8988T (cell line): ENCODE data around the gene IGSF3.

ENCODE experiments used
- DNase-seq: peaks from one replicate; pipeline ENCODE4 v3.0.0; 2011

Gene IGSF3

DNA sequence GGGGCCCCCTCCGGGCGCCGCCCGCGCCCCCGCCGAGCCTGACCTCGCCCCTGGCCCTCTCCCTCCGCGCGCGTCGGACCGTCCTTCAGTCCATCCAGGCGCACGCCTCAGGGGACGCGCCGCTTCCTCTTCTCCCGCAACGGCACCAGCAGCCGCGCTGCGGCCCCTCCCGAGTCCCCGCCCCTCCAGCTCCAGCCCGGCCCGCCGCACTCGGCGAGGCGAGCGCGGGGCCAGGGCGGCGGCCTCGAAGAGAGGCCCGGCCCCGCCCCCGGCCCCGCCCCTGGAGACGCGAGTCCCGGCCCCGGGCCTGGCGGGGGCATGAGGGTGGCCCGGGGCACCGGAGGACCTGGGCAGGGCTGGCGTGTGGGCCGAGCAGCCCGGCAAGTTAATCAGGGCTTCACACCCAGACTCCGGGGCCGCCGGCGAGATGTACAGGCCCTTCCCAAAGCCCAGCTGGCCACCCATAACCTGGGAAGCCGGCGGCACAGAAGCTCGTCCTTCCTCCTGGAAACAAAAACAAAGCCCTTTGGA is at the start of gene IGSF3:
IGSF3 (minus strand) TSS at position 159 of the 531 bp plus-strand sequence. CDS start 1,407 bp downstream, outside the sequence.
- peak; percentile 67 for DNase-seq

DNA sequence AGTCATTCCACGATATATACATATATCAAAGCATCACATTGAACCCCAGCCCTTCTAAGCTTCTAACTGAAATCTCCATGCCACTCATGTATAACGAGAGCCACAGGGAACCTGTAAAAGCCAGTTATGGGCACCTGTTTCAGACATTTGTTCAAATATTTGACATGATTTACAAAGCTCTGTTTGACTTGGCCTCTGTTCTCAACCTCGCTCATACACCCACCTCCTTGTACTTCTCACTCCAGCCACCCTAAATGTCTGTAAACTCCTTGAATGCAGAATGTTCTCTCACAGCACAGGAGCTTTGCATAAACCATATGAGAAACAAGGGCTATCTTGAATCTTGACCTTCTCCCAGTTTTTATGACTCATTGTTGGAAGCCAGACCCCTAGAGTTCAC is 49.8 kb upstream of the IGSF3 start:
- DNase-seq: no peak

GRCh38 chr1:116716391-116716790 is 48.9 kb upstream of the IGSF3 start:
- DNase-seq: no peak

DNA sequence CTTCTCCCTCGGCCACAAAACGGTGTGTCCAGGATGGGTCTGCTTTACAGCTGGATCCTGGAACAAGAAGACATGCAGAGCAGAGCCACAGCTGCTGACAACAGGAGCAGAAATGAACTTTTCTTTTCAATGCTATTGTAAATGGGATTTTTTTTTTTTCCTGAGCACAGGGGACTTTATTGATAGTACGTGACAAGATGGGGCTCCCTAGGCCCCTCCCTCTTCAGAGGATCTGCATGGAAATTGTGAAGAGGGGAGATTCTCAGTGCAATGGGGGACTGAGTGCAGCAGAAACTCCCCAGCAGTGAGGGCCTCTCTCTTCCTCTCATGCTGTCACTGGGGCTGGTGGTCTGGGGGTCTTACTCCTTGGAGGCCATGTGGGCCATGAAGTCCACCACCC is 45.9 kb upstream of the IGSF3 start:
- no peak for DNase-seq

DNA sequence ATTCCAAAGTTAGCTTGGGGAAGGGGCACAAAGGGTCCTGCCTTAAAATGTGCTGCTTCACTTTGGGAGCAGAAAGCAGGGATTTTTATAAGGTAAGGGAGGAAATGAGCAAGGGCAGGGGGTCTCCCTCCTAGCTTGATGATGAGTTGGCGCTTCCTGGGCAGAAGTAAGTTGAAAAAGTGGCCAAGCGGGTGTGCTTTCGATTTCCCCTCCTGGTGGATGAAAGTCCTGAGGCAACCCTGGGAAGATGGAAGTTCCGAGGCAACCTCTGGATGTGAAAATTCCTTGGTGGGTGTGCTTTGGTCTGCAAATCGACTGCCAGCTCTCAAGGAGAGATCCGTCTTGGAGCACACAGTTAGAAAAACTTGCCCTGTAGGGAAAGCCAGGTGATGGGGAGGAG is 45.0 kb upstream of the IGSF3 start:
- DNase-seq: no peak

- DNase-seq: no peak
These were observed 43.8 kb upstream of the IGSF3 start for GRCh38 chr1:116711263-116711840.

DNA sequence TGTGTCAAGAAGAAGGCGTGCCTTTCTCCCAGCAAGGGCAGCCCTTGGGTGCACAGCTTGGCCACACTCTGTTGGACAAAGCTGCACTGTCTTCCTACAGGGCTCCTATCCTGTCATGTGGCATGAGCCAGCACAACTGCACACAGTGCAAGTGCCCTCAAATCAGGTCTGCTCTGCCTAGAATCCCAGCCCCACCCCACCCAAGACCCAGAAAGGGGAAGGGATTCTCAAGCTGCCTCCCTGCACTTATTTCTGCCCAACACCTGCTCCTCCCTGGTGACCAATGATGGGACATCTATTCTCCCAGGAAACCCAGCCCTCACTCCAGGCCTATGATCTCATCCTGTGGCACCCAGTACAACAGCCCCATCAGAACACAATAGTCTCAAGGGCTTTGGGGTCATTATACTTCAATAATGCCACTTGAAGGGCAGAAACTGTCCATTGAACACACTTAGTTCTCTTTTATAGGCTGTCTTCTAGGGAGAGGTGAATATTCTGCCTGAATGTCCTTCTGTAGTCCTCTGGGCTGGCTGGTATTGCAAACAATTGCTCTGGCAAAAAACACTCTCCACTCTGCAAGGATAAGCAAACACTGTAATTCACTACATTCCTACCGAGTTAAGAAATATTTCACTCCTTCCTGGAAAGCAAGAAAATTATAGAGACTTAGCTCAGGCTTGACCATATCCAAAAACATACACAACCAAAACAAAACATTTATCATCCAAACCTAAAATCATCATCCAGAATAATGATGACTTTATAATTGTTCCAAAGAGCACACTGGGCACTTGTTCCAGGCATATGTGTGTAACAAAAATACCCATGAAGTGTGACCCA is 43.1 kb upstream of the IGSF3 start:
- DNase-seq: no peak

DNA sequence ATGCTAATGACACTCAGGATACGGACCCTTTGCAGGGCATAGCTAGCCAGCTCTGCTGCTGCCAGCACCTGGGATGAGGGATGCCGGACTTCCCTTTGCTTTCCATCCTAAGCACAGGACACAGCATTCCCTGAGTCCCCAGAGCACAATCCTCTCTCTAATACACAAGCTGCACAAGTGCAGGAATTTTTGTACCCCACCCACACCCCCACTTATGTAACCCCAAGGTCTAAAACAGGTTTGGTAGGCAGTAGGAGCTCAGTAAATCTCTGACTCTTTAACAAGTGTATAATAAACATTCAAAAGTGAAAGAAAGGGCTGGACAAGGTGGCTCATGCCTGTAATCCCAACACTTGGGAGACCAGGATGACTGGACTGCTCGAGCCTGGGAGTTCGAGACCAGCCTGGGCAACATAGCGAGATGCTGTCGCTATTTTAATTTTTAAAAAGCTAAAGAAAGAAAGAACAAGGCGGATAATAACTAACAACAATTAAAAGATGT is 42.2 kb upstream of the IGSF3 start:
- DNase-seq: no peak

DNA sequence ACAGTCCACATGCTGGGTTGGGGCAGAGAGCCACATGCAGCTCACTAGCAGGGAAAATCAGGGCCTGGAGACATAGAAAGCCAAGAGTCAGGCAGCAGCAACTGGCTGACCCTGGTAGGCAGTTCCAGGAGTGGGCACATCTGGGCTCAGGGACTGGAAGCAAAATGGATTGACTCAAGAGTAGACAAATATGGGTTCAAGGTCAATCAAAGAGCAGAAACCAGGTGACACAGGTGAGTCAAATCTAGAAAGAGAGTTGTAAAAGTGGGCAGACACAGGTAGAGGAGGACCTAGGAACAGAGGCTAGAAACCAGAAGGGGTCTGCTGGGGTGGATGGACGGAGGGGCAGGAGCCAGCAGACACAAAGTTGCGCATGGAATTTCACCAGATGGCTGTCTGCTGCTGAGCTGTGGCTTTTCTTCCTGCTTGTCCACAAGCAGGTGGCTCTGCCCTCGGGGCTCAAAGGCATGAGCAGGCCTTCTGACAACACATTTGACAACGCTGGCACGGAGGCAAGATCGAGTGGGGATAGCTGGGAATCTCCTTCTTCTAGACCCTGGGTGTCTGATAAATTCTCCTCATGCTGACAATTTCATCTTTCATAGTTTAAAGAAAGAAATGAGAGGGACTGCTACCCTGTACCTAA is 40.8 kb upstream of the IGSF3 start:
- no peak for DNase-seq

- DNase-seq: no peak
These were observed 39.3 kb upstream of the IGSF3 start for GRCh38 chr1:116706841-116707240.

DNA sequence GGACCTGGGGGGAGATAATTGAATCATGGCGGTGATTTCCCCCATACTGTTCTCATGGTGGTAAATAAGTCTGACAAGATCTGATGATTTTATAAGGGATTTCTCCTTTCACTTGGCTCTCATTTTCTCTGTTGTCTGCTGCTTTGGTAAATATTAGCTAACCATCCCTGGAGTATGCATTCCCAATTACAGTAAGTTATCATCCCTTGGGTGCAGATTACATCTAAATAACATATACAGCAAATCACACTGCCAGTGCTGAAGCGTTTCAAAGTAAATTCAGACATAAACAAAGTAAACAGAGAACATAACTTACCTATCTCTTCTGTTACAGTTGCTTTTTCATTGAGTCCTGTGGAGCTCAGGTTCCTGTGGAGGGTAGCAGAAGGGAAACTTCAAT is 38.6 kb upstream of the IGSF3 start:
- DNase-seq: no peak

- DNase-seq: no peak
These were observed 36.7 kb upstream of the IGSF3 start for GRCh38 chr1:116704278-116704677.

DNA sequence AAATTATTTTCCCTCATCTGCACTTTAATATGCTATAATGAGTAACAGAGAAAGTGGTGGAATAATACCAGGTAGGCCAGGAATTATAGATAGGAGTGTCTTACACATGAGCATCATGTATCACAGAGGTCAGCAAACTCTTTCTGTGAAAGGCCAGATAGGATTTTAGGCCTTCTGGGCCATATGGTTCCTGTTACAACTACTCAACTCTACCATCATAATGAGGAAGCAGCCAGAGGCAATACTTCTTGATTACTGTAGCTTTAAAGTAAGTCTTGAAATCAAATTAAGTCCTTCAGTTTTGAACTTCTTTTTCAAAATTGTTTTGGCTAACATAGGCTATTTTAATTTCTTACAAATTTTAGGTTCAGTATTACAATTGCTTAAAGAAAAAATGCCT is 32.1 kb upstream of the IGSF3 start:
- DNase-seq: no peak

DNA sequence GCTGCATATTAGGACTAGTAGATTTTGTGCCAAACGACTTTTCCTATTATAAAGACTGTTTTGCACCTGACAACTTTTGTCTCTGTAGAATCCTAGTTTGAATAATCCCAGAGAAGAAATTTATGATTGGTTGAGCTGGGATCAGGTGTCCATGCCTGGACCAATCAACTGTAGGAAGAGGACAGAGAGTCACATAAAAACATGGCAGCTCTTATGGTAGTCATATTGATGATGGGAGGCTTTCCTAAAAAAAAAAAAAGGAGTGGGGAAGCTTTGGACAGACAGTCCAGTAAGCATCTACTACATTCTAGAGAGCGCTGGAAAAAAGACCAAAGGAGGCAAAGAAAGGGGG is 30.7 kb upstream of the IGSF3 start:
- no peak for DNase-seq

- DNase-seq: no peak
These were observed 30.2 kb upstream of the IGSF3 start for GRCh38 chr1:116697548-116698243.

DNA sequence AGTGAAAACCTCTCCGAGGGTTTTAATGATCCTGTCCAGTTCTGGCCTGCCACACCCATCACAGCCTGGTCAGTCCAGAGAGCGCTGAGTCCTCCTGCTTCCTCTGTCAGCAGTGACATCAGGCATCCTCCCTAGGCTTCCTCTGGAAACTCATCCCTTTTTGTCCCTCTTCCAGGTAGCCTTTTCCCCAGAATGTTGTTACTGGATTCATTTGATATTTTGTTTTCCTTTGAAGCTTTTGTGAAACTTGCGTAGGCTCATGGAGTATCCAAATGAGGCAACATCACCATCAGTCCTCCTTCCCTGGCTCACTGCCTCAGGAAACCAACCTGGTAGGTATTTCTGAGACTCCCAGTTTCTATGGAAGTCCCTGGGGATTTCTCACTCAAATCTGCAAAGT is 27.0 kb upstream of the IGSF3 start:
- DNase-seq: no peak

DNA sequence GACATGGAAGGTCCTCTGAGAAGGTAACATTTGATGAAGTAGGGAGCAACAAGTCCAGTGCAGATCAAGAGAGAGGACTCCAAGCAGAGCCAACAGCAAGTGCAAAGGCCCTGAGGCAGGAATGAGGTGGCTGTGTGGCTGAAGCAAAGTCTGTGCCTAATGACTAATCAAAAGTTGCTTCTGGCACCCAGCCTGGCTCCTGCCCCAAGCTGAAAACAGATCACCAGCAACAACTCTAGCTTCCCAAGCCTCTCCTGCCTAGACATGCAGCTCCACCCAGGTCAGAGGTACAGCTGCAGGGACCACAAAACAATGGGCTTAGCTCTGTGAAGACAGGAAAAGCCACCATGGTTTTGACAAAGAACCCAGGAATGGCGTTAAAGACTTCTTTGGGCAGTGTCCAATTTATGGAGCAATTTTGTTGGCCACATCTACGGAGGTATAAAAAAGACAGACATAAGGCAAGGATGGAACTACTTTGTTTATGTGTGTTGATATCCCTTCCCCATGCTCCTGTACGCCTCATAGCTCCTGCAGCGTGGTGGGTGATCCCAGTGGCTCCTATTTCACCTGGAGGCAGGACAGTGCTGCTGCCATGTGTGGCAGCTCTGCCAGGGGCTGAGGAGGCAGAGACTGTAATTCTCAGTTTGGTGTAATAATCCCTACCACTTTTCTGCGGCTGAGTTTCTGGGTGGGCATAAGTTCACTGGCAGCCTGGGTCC is 26.4 kb upstream of the IGSF3 start:
- no peak for DNase-seq

DNA sequence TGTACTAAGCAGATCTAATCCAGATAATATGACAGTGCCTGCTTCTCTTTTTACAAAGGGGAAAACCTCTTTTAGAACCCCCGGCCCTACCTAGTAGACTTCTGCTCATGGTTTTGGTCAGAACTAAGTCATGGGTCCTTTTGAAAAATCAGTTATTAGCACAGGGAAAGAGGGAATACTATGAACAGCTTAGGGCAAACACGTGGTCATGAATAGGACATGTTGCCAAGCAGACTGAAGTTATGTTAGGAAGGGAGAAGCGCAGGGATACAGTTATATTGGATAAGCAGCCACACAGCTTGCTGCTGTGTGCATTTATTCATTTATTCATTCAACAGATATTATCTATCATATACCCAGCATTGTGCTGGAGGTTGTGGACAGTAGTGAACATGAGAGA is 25.3 kb upstream of the IGSF3 start:
- no peak for DNase-seq

DNA sequence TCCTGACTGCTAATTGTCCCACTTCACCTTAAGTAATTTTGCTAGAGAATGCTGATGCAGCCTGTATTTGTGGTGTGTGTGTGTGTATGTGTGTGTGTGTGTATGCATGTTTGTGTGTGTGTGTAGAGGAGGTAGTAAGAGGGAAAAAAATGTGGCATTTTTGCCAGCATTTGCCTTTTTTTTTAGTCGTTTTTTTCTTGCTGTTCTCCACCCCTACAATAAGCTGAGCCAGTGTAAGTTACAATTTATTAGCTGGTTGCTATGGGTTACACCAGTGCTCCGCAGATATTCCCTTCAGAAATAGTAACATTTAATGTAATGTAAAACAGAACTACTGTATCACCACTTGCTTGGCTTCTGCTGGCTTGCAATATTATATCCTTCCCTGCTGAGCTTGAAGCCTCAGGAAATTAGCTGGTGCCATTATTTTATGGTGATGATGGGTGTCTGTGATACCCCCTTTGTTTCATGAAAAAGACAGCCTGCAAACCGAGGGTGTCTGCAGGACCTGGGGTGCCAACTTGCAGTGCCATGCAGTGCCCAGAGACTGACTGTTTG is 23.4 kb upstream of the IGSF3 start:
- no peak for DNase-seq

DNA sequence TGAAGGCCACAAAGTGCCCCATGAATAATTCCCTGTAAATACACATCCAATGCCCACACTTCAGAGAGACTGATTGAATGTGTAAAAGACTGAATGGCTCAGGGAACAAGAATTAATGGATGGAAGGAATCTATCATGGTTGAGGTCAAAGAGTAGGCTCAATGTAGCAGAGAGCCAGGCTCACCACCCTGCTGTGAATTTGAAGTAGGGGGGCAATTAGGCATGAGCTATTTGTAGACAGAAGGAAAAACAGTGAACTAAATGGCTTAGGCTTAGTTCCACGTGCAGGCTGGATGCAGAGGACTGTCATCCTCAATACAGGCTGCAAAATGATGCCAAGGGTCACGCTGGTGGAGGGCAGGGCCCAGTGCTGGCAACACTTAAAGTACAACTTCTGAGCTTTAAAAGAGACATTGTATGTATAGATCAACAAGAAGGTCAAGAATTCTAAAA is 22.9 kb upstream of the IGSF3 start:
- no peak for DNase-seq

GRCh38 chr1:116686723-116687352 is 19.3 kb upstream of the IGSF3 start:
- no peak for DNase-seq

GRCh38 chr1:116686175-116686574 is 18.6 kb upstream of the IGSF3 start:
- DNase-seq: no peak
